GM18909 (cell line): ENCODE measurements around the gene MIEF2.
A peak's percentile ranks its signal among the peaks of the same experiment; 100 is the strongest.
"Not testable (repeated sequence)": the region's sequence is repeated elsewhere in the genome, so short reads cannot be mapped to it uniquely, and the experiment has no call there.

ENCODE experiments used
- ATAC-seq: cut with Tn5 transposase; IDR thresholded peaks from one replicate; pipeline ENCODE4 v1.9.1; 2021; ENCODE audit warnings: mild to moderate bottlenecking; ENCODE audit not compliant: unreplicated experiment, poor library complexity

Gene MIEF2, protein sequence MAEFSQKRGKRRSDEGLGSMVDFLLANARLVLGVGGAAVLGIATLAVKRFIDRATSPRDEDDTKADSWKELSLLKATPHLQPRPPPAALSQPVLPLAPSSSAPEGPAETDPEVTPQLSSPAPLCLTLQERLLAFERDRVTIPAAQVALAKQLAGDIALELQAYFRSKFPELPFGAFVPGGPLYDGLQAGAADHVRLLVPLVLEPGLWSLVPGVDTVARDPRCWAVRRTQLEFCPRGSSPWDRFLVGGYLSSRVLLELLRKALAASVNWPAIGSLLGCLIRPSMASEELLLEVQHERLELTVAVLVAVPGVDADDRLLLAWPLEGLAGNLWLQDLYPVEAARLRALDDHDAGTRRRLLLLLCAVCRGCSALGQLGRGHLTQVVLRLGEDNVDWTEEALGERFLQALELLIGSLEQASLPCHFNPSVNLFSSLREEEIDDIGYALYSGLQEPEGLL

DNA sequence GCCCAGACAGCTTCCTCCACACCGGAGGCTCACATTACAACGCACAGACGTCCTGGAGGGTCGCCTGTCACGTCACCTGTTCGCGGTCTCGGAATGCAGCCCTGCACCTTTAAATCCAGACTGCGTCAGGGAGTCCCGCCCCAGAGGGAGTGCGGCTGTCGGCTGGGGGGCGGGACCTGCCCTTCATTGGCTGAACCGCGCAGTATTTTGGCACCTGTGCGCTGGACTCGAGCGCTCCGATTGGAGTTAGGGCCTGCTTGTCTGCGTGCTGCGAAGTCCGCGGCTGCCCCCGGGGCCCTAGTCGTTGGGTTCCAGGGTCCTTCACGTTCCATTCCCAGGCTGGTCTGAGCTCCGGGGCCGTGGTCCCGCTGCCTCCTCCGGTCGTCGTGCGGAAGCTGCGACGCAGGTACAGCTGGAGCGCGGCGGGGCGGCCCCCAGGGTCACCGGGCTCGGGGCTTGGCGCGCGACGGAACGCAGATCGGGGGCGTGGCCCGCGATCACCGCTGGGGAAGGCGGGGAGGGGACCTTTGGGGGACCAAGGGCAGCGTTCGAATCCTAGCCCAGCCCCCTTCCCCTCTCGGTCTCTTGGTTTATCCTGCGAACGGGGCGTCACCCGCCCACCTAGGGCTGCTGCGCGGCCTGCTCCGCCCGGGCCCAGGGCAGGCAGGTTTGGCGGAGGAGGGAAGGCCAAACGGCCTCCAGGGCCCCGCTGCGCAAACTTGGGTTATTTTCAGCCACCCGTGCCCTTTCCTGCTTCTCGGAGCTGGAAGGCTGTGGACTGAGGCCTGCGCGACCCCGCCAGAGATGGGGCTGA, at the start of gene MIEF2:
Gene MIEF2, plus strand, starts transcription at position 331 of the 814 bp plus-strand sequence. CDS start 2,059 bp downstream, outside the sequence.
- peak; percentile 81 for ATAC-seq

- ATAC-seq: no peak
Observed at GRCh38 chr17:18213666-18214270, 46.7 kb upstream of the MIEF2 start.

GRCh38 chr17:18216906-18217305, 43.6 kb upstream of the MIEF2 start:
- not testable (repeated sequence) for ATAC-seq

- no peak for ATAC-seq
Observed at GRCh38 chr17:18217412-18218015, 42.9 kb upstream of the MIEF2 start.

GRCh38 chr17:18218756-18219415, 41.6 kb upstream of the MIEF2 start:
- no peak for ATAC-seq

DNA sequence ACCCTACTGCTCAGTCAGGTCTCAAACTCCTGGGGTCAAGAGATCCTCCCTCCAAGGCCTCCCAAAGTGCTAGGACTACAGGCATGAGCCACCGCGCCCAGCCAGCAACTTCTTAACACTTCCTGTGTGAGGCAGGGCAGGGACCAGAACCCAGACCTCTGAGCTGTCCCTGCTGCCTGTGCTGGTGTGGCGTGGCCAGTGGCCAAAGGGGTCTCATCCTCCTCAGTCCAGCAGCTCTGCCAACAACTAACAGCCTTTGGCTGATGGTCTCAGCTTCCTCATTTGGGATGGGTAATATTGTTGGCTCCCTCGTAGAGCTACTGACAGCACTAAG, 36.4 kb upstream of the MIEF2 start:
- ATAC-seq: no peak

GRCh38 chr17:18224387-18225120, 35.9 kb upstream of the MIEF2 start:
- ATAC-seq: no peak

DNA sequence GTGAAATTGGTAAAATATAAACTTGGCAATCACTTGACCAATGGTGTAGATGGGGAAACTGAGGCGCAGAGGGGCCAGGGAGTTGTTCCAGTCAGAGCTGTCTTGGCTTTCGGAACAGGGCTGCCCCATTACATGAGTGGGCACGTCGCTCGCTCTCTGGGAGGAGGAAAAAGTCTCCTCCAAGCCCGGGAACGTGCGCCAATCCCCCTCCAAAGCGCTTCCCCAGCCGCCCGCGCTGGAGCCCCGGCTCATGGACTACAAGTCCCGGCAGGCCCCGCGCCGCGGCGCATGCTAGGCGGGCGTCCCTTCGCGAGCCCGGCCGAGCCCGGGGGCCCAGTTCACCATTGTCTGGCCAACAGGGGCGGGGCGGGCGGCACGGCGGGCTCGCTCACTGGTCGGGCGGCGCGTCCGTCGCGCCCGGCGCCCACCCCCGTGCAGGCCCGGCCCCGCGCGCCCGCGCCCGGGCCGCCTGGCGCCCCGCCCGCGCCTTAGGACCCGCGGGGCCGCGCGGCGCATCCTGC, 35.3 kb upstream of the MIEF2 start, which contains the start of gene LLGL1:
Gene LLGL1, plus strand, starts transcription at position 515 of the 521 bp plus-strand sequence. CDS start 48 bp downstream, outside the sequence.
- peak; percentile 92 for ATAC-seq

- ATAC-seq: peak; percentile 4
Observed at GRCh38 chr17:18225642-18226283, 34.7 kb upstream of the MIEF2 start.

GRCh38 chr17:18226284-18226945, 34.0 kb upstream of the MIEF2 start:
- ATAC-seq: no peak

DNA sequence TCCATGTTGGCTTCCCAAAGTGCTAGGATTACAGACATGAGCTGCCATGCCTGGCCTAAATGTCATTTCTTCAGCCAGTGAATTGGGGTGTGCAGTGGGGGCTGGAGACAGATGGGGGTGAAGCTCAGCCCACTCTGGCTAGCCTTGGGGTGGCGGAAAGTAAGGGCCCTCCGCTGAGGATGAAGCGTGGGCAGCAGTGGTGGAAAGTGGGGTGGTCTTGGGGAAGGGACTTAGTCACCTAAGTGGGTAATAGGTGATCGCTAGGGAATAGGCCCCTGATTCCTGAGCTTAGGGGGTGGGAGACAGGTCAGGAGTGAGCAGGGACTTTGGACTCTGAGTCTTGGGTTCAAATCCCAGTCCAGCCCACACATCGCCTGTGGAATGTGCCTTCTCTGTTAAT, 32.8 kb upstream of the MIEF2 start:
- ATAC-seq: no peak

DNA sequence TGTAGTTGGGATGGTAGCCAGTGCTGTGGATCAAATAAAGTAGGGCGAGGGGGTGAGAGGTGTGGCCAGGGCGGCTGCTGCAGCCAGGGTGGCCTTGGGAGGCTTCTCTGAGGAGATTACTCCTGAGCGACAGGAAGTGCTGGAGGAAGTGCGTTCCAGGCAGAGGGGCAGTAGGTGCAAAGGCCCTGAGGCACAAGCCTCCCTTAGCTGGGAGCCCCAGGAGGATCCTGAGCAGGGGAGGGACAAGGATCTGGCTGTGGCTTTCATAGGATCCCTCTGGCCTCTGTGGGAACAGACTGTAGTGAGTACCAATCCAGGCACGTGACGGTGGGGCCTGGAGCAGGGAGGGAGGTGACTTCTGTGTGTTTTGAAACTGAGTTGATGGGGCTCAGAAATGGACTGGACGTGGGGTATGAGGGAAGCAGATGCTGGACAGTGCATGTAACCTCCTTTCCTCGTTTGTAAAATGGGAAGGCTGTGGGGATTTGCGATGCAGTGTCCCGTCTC, 32.2 kb upstream of the MIEF2 start:
- ATAC-seq: no peak

DNA sequence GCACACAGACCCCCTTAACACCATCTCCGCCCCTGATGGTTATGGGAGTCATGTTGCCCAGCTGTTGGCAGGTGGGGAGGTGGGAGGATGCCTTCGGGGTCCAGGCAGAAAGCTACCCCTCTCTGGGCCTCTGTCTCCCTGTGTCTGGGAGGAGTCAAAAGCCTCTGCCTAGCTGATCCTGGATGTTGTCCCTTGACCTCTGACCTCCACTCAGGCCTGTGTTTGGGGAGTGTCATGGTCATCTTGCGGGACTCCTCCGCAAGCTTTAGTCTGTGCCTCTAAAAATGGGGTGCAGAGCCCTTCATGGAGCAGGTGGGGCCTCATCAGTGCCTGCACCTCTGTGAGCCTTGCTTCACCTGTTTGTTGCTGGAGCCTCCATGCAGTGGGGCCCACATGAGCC, 31.2 kb upstream of the MIEF2 start:
- ATAC-seq: no peak

GRCh38 chr17:18229771-18230170, 30.7 kb upstream of the MIEF2 start:
- ATAC-seq: no peak

DNA sequence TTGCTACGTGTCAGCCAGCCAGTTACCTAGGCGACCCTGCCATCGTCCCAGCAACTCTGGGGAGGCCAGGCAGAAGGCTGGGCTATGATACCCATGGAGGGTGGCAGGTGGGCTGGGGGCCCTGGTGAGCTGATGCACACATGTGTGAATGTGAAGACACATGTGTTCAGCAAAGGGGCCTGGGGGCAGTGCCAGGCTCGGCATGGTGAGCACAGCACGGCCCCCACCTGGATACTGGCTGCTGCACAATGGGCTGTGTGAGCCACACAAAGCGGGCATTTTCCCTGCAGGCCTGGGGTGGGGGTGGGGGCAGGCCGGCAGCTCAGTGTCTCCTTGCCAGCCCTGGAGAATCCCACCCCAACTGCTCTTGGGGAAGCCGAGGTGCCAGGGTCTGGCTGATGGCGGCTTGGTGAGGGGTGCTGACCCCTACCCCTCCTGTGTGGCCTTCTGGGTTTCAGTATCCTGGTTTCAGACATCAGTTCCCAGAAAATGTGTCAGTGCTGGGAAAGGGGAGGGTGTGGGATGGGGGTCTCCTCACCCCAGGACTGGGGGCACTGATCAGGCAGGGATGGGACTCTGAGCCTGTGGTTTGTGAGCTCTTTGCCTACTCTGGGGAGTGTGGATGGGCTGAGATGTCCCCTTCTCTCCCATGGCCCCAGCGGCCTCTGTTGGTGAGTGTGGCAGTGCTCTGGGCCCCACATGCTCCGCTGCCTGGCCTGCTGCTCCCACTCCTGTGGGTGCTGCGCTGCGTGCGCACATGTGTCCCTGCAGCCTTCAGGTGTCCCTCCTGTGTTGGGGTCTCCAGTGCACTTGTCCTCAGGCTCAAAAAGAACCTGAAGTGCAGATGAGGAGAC, 29.9 kb upstream of the MIEF2 start:
- ATAC-seq: no peak

- ATAC-seq: no peak
Observed at GRCh38 chr17:18231164-18231563, 29.3 kb upstream of the MIEF2 start.
